A549 (cell line): Measurements from ENCODE around the gene LEMD1.

Source experiments
- EP300 ChIP-seq, 2 experiments: fragments of >200 bp; sonication (Bioruptor Twin); formaldehyde crosslinking; IDR thresholded peaks; 2 replicates in 1 of 2; 3 replicates in 1 of 2; pipeline ENCODE4 v1.6.1; 2016 to 2017
- HOXB13 ChIP-seq: fragments of 250-450 bp; sonication (Bioruptor Pico); IDR thresholded peaks from 2 replicates; pipeline ENCODE4 v1.5.0; 2020; ENCODE audit warnings: low read depth, mild to moderate bottlenecking, moderate library complexity
- JUN ChIP-seq, 2 experiments: fragments of >200 bp; sonication (Bioruptor Twin); formaldehyde crosslinking; IDR thresholded peaks; 2 replicates in 1 of 2; 3 replicates in 1 of 2; pipeline ENCODE4 v1.6.1; 2016 to 2017
- SREBF2 ChIP-seq: fragments of 450-650 bp; IDR thresholded peaks from 2 replicates; pipeline ENCODE4 v1.6.1; 2014; ENCODE audit warnings: mild to moderate bottlenecking, moderate library complexity
- ZFP36 ChIP-seq: fragments of 450-650 bp; IDR thresholded peaks from 2 replicates; pipeline ENCODE4 v1.6.1; 2014; ENCODE audit warnings: borderline replicate concordance; ENCODE audit not compliant: partially characterized antibody
- TF ChIP-seq, protein P1 (sequence below): IDR thresholded peaks from 2 replicates; pipeline ENCODE4 v1.6.1; 2012
- TF ChIP-seq, protein P2 (sequence below): fragments of >200 bp; sonication (Bioruptor Twin); formaldehyde crosslinking; IDR thresholded peaks from 3 replicates; pipeline ENCODE4 v1.5.1; 2016
- TF ChIP-seq, protein P3 (sequence below): fragments of 200-600 bp; sonication (generic); IDR thresholded peaks from 2 replicates; pipeline ENCODE4 v1.6.1; 2016; ENCODE audit warnings: antibody characterized with exemption, mild to moderate bottlenecking, moderate library complexity

DNA sequence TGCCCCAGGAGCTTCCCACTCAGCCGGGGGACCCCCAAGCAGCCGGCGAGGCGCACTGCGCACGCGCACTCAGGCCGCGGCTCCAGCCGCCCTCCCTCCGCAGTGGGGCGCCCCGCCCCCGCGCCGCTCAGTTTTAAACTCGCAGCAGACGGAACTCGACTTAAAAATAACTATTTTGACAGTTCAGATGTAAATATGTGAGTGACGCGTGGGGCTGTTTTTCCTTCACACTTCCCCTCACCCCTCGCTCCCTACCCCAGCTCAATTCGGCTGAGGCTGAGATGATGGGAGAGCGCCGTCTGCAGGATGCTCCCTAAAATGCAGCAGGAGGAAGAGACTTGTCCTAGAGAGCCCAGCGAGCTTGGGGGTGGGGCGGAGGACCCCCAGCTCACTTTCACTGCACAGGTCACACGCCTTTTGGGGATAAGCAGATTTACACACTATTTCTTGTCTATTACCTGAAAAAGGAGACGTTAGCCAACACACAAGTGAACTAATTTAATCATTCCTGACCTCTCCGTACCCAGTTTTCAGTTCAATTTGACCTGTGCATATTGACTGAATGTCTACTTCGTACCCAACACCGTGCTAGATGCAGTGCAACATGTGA lies 8.9 kb upstream of the LEMD1 start:
- TF ChIP-seq, protein P1, sequence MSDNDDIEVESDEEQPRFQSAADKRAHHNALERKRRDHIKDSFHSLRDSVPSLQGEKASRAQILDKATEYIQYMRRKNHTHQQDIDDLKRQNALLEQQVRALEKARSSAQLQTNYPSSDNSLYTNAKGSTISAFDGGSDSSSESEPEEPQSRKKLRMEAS, result 0 out of 2 replicates have a peak, but pooled peaks have one; percentile 23
- TF ChIP-seq JUN (IDR thresholded peaks at IDR 0.05) (no peak), ZFP36 (no peak), HOXB13 (CRISPR knock-in tag) (no peak), SREBF2 (no peak), EP300 (IDR thresholded peaks at IDR 0.05) (no peak)
- TF ChIP-seq, protein P2, sequence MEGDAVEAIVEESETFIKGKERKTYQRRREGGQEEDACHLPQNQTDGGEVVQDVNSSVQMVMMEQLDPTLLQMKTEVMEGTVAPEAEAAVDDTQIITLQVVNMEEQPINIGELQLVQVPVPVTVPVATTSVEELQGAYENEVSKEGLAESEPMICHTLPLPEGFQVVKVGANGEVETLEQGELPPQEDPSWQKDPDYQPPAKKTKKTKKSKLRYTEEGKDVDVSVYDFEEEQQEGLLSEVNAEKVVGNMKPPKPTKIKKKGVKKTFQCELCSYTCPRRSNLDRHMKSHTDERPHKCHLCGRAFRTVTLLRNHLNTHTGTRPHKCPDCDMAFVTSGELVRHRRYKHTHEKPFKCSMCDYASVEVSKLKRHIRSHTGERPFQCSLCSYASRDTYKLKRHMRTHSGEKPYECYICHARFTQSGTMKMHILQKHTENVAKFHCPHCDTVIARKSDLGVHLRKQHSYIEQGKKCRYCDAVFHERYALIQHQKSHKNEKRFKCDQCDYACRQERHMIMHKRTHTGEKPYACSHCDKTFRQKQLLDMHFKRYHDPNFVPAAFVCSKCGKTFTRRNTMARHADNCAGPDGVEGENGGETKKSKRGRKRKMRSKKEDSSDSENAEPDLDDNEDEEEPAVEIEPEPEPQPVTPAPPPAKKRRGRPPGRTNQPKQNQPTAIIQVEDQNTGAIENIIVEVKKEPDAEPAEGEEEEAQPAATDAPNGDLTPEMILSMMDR, result peak; percentile 99
- TF ChIP-seq, protein P3, sequence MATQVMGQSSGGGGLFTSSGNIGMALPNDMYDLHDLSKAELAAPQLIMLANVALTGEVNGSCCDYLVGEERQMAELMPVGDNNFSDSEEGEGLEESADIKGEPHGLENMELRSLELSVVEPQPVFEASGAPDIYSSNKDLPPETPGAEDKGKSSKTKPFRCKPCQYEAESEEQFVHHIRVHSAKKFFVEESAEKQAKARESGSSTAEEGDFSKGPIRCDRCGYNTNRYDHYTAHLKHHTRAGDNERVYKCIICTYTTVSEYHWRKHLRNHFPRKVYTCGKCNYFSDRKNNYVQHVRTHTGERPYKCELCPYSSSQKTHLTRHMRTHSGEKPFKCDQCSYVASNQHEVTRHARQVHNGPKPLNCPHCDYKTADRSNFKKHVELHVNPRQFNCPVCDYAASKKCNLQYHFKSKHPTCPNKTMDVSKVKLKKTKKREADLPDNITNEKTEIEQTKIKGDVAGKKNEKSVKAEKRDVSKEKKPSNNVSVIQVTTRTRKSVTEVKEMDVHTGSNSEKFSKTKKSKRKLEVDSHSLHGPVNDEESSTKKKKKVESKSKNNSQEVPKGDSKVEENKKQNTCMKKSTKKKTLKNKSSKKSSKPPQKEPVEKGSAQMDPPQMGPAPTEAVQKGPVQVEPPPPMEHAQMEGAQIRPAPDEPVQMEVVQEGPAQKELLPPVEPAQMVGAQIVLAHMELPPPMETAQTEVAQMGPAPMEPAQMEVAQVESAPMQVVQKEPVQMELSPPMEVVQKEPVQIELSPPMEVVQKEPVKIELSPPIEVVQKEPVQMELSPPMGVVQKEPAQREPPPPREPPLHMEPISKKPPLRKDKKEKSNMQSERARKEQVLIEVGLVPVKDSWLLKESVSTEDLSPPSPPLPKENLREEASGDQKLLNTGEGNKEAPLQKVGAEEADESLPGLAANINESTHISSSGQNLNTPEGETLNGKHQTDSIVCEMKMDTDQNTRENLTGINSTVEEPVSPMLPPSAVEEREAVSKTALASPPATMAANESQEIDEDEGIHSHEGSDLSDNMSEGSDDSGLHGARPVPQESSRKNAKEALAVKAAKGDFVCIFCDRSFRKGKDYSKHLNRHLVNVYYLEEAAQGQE, result no peak
